ENCODE measurements around the gene TMEM129. TPM values are rescaled to one million over a fixed set of nuclear protein-coding genes. Genes with fewer than 3 reads are reported as not detected.
"Not testable (repeated sequence)": the region's sequence is repeated elsewhere in the genome, so short reads cannot be mapped to it uniquely, and the experiment has no call there.

Gene TMEM129
- total RNA-seq, 2 experiments from 2014 or later: 16.2 to 18.1 TPM

DNA sequence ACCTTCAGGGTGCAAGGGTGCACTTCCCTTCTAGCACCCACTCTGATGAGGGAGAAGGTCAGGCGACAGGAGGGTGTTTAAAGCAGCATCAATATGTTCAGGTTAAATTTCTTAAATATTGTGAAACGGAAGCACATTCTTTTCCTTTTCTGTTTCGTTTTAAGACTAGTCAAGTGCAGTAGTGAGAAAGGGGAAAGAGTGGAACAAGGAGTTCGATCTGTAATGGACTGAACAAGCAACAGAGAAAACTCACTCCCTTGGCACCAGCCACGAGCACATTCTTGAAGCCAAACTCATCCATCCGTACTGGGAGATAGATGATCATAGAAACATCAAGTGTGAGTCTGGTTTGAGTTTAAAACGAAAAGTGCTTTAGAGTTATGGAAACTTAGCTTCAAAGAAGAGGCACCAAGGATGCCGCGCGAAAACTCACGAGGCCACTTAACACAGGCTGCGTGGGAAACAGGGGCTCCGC lies 37.8 kb downstream of the TMEM129 start:
- POLR2A ChIA-PET: interaction anchor here (0.7 kb wide), 1 partner anchor 173 kb away, joined by 3 read pairs; the partner anchor contains the start of gene LETM1
- H3K4me3 Mint-ChIP-seq: peak overlapping the region; percentile 76
- no peak overlapping the region for H3K27ac Mint-ChIP-seq
- intact Hi-C loops (cut with micrococcal nuclease): loop anchor here (5.0 to 10.0 kb wide), 2 partner anchors 172 to 896 kb away; partner anchors contain the start of gene LETM1
- CTCF ChIA-PET: interaction anchor here (1.4 to 2.2 kb wide), 2 partner anchors 10 to 127 kb away, joined by 4 to 18 read pairs; no protein-coding TSS in a partner anchor
- H3K36me3 Mint-ChIP-seq: no peaks in the 10 kb centered on the region
- H3K9me3 Mint-ChIP-seq: no peaks in the 10 kb centered on the region
- H3K4me1 Mint-ChIP-seq (ENCODE audit: low read depth): peaks cover 9% of the 10 kb centered on the region
- H3K27me3 Mint-ChIP-seq: no peaks in the 10 kb centered on the region
- DNase-seq: no peak

- H3K4me1 Mint-ChIP-seq (ENCODE audit: low read depth): peaks cover 9% of the 10 kb centered on the region
- DNase-seq: no peak
- peak overlapping the region; percentile 76 for H3K4me3 Mint-ChIP-seq
- no peaks in the 10 kb centered on the region for H3K9me3 Mint-ChIP-seq
- intact Hi-C loops (cut with micrococcal nuclease): loop anchor here (5.0 to 10.0 kb wide), 2 partner anchors 172 to 896 kb away; partner anchors contain the start of gene LETM1
- no peaks in the 10 kb centered on the region for H3K27me3 Mint-ChIP-seq
- POLR2A ChIA-PET: no interaction called here
- H3K36me3 Mint-ChIP-seq: no peaks in the 10 kb centered on the region
- H3K27ac Mint-ChIP-seq: no peak overlapping the region
- CTCF ChIA-PET: interaction anchor here (1.4 to 2.2 kb wide), 2 partner anchors 11 to 128 kb away, joined by 4 to 18 read pairs; no protein-coding TSS in a partner anchor
Observed at GRCh38 chr4:1682860-1683259, 38.3 kb downstream of the TMEM129 start.

- peaks cover 6% of the 10 kb centered on the region for H3K4me1 Mint-ChIP-seq (ENCODE audit: low read depth)
- ChIA-PET CTCF (no interaction called here), POLR2A (no interaction called here)
- H3K9me3 Mint-ChIP-seq: no peaks in the 10 kb centered on the region
- no peaks in the 10 kb centered on the region for H3K36me3 Mint-ChIP-seq
- intact Hi-C loops (cut with micrococcal nuclease): no loop called here
- H3K4me3 Mint-ChIP-seq: no peak overlapping the region
- H3K27ac Mint-ChIP-seq: no peak overlapping the region
- no peak for DNase-seq
- no peaks in the 10 kb centered on the region for H3K27me3 Mint-ChIP-seq
Observed at GRCh38 chr4:1678244-1678643, 42.9 kb downstream of the TMEM129 start.

GRCh38 chr4:1676605-1677525 lies 44.3 kb downstream of the TMEM129 start:
- no peaks in the 10 kb centered on the region for H3K36me3 Mint-ChIP-seq
- CTCF ChIA-PET: interaction anchor here (0.6 to 1.1 kb wide), 2 partner anchors 72 to 125 kb away, joined by 3 read pairs; no protein-coding TSS in a partner anchor
- POLR2A ChIA-PET: no interaction called here

DNA sequence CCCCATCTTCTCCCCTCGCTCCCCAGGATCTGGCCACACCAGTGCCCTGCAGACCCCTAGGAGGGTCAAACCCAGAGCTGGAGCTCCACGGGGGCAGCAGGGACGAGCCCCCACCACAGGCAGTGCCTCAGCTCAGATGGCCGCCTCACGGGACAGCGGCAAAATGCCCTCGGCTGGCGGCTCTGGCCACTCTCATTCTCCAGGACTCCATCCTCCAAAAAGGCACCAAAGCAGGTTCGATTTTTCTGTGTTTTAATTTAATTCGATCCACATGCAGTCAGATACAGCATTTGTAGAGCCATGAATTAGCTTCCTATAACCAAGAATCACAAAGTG lies 45.4 kb downstream of the TMEM129 start:
- POLR2A ChIA-PET: no interaction called here
- no peak overlapping the region for H3K4me3 Mint-ChIP-seq
- H3K36me3 Mint-ChIP-seq: no peaks in the 10 kb centered on the region
- DNase-seq: no peak
- H3K4me1 Mint-ChIP-seq (ENCODE audit: low read depth): no peaks in the 10 kb centered on the region
- no peaks in the 10 kb centered on the region for H3K27me3 Mint-ChIP-seq
- intact Hi-C loops (cut with micrococcal nuclease): no loop called here
- no peaks in the 10 kb centered on the region for H3K9me3 Mint-ChIP-seq
- CTCF ChIA-PET: interaction anchor here (1.1 kb wide), 2 partner anchors 17 to 73 kb away, joined by 3 read pairs; no protein-coding TSS in a partner anchor
- no peak overlapping the region for H3K27ac Mint-ChIP-seq

More at GRCh38 chr4:1676605-1677525, 44.3 kb downstream of the TMEM129 start:
- intact Hi-C loops (cut with micrococcal nuclease): no loop called here
- no peaks in the 10 kb centered on the region for H3K4me1 Mint-ChIP-seq (ENCODE audit: low read depth)
- no peak overlapping the region for H3K27ac Mint-ChIP-seq
- no peak overlapping the region for H3K4me3 Mint-ChIP-seq
- H3K27me3 Mint-ChIP-seq: no peaks in the 10 kb centered on the region
- DNase-seq: no peak
- no peaks in the 10 kb centered on the region for H3K9me3 Mint-ChIP-seq

GRCh38 chr4:1675136-1675801 lies 45.9 kb downstream of the TMEM129 start:
- H3K4me3 Mint-ChIP-seq: no peak overlapping the region
- H3K27ac Mint-ChIP-seq: no peak overlapping the region
- ChIA-PET CTCF (interaction anchor here (1.1 kb wide), 2 partner anchors 18 to 73 kb away, joined by 3 read pairs; no protein-coding TSS in a partner anchor), POLR2A (no interaction called here)
- H3K36me3 Mint-ChIP-seq: no peaks in the 10 kb centered on the region
- no peaks in the 10 kb centered on the region for H3K9me3 Mint-ChIP-seq
- H3K27me3 Mint-ChIP-seq: no peaks in the 10 kb centered on the region
- no peak for DNase-seq
- no peaks in the 10 kb centered on the region for H3K4me1 Mint-ChIP-seq (ENCODE audit: low read depth)
- intact Hi-C loops (cut with micrococcal nuclease): no loop called here

DNA sequence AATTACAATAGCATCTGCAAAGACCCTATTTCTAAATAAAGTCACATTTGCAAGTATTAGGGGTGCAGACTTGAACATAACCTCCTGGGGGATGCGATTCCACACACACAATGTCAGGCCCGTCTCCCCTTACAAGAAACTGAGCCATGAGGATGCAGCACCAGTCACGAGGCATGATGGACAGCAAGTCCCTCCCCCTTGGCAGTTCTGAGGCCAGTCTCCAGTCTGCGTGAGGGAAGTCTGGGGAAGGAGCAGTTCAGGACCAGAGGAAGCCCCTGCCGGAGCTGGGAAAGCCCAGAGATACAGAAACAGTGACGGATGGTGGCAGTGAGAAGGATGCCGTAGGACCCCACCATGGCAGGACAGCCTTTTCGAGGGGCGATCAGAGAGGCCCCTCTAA lies 46.4 kb downstream of the TMEM129 start:
- Mint-ChIP-seq H3K36me3 (no peaks in the 10 kb centered on the region), H3K27ac (no peak overlapping the region), H3K9me3 (no peaks in the 10 kb centered on the region), H3K4me1 (ENCODE audit: low read depth) (no peaks in the 10 kb centered on the region), H3K4me3 (no peak overlapping the region), H3K27me3 (no peaks in the 10 kb centered on the region)
- POLR2A ChIA-PET: no interaction called here
- intact Hi-C loops (cut with micrococcal nuclease): no loop called here
- no peak for DNase-seq
- CTCF ChIA-PET: no interaction called here

GRCh38 chr4:1673671-1674070 lies 47.5 kb downstream of the TMEM129 start:
- H3K4me1 Mint-ChIP-seq (ENCODE audit: low read depth): no peaks in the 10 kb centered on the region
- no peak overlapping the region for H3K4me3 Mint-ChIP-seq
- H3K27ac Mint-ChIP-seq: no peak overlapping the region
- POLR2A ChIA-PET: no interaction called here
- CTCF ChIA-PET: no interaction called here
- no peaks in the 10 kb centered on the region for H3K9me3 Mint-ChIP-seq
- no peak for DNase-seq
- H3K27me3 Mint-ChIP-seq: no peaks in the 10 kb centered on the region
- H3K36me3 Mint-ChIP-seq: no peaks in the 10 kb centered on the region
- intact Hi-C loops (cut with micrococcal nuclease): no loop called here

DNA sequence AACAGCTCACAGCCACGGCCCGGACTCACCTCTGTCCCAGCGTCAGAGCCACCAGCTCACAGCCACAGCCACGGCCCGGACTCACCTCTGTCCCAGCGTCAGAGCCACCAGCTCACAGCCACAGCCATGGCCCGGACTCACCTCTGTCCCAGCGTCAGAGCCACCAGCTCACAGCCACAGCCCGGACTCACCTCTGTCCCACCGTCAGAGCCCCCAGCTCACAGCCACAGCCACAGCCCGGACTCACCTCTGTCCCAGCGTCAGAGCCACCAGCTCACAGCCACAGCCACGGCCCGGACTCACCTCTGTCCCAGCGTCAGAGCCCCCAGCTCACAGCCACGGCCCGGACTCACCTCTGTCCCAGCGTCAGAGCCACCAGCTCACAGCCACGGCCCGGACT lies 50.1 kb downstream of the TMEM129 start:
- DNase-seq; H3K27ac Mint-ChIP-seq; intact Hi-C loops (cut with micrococcal nuclease); H3K4me1 Mint-ChIP-seq (ENCODE audit: low read depth); H3K9me3 Mint-ChIP-seq; H3K27me3 Mint-ChIP-seq; H3K4me3 Mint-ChIP-seq; POLR2A ChIA-PET; H3K36me3 Mint-ChIP-seq; CTCF ChIA-PET: not testable (repeated sequence)

DNA sequence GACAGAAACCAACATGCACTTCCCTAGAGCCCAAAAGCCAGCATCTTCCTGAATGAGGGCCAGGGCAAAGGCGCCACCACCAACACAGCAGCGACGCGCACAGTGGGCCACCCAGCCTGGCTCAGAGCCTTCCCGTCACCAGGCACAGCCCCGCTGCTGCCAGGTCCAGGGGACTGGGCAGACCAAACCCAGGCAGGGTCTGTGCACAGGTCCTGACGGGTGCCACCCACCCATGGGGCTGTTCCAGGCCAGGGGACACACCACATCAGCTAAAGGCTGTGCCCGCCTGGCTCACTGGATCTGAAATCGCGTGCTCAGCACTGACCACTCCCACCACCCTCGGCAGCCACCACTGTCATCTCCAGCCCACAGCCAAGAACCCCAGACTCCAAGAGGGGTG lies 50.8 kb downstream of the TMEM129 start:
- H3K4me1 Mint-ChIP-seq (ENCODE audit: low read depth): no peaks in the 10 kb centered on the region
- H3K4me3 Mint-ChIP-seq: no peak overlapping the region
- ChIA-PET POLR2A (no interaction called here), CTCF (no interaction called here)
- no peaks in the 10 kb centered on the region for H3K9me3 Mint-ChIP-seq
- H3K27me3 Mint-ChIP-seq: no peaks in the 10 kb centered on the region
- DNase-seq: no peak
- intact Hi-C loops (cut with micrococcal nuclease): no loop called here
- no peaks in the 10 kb centered on the region for H3K36me3 Mint-ChIP-seq
- no peak overlapping the region for H3K27ac Mint-ChIP-seq

DNA sequence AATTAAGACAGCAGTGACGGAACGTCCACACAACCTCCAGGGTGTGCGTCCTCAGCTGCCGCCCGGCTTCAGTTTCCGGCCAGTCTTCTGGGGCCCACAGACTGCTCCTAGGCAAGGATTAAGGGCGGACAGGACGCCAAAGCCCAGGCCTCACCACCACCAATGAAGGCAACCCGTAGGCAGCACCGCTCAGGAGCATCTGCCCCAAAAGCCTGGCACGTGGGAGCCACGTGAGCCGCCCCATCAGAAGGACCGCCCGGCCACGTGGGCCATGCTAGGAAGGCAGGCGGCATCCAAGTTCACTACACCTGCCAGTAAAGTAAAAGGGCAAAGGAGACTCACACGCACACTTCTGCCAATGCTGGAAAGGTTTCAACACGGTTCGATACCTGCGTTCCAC lies 51.3 kb downstream of the TMEM129 start:
- H3K36me3 Mint-ChIP-seq: no peaks in the 10 kb centered on the region
- H3K27ac Mint-ChIP-seq: no peak overlapping the region
- H3K4me1 Mint-ChIP-seq (ENCODE audit: low read depth): no peaks in the 10 kb centered on the region
- POLR2A ChIA-PET: no interaction called here
- no peaks in the 10 kb centered on the region for H3K27me3 Mint-ChIP-seq
- intact Hi-C loops (cut with micrococcal nuclease): no loop called here
- CTCF ChIA-PET: no interaction called here
- no peak overlapping the region for H3K4me3 Mint-ChIP-seq
- no peaks in the 10 kb centered on the region for H3K9me3 Mint-ChIP-seq
- DNase-seq: no peak

GRCh38 chr4:1669270-1669669 lies 51.9 kb downstream of the TMEM129 start:
- no peaks in the 10 kb centered on the region for H3K9me3 Mint-ChIP-seq
- H3K27me3 Mint-ChIP-seq: no peaks in the 10 kb centered on the region
- intact Hi-C loops (cut with micrococcal nuclease): no loop called here
- no peaks in the 10 kb centered on the region for H3K4me1 Mint-ChIP-seq (ENCODE audit: low read depth)
- POLR2A ChIA-PET: no interaction called here
- CTCF ChIA-PET: no interaction called here
- no peak for DNase-seq
- no peak overlapping the region for H3K27ac Mint-ChIP-seq
- no peaks in the 10 kb centered on the region for H3K36me3 Mint-ChIP-seq
- no peak overlapping the region for H3K4me3 Mint-ChIP-seq

All from activated CD4-positive, alpha-beta memory T cell treated with anti-CD3 and anti-CD28 coated beads for 36 hours (primary cell).